Measurements from ENCODE around the gene CCDC197.

CCDC197 gene

DNA sequence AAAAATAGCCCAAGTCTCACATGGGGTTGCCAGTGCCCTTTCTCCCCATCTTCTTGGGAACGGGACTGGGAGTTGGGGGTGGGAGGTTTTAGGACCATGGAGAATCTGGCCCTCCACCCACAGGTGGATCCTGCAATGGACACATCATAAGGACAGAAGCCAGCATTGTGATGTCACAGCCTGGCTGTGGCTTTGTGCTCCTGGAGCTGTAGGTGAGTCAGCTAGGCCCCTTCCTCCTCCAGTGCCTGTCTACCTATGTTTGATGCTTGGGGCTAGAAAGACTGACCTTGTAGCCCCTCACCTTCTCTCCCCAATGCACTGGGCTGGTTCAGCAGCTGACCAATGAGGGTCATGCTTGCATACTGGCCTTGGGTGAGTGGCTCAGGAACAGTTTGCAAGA, at the start of gene CCDC197:
Gene CCDC197, plus strand, starts transcription at position 220 of the 400 bp plus-strand sequence. CDS start 831 bp downstream, outside the sequence.
- no peak for DNase-seq (ENCODE audit: low read depth)

DNA sequence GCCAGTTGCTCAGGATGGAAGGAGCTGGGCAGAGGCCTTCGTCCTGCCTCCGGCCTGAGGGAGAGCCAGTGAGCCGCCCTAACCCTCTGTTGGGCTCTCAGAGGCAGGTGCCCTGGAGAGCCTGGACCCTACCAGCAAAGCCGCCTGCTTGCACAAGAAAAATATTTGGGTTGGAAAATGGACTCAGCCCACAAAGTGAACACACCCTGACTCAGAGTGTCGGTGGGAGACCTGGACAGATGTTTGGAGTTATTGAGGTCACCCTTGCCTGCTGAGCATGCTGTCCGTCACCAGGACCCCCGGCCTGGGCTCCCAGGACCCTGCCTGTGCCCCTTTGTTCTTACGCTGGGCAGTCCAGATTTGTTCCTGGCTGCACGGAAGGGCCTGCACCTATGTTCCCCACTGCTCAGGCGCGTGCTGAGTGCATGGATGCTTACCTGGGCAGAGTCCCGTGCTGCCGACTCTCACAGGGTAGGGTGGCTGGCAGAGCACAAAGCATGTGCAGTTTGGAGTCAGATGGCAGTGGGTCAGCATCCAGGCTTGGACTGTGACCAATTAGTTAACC, 47.5 kb upstream of the CCDC197 start:
- DNase-seq (ENCODE audit: low read depth) = no peak

DNA sequence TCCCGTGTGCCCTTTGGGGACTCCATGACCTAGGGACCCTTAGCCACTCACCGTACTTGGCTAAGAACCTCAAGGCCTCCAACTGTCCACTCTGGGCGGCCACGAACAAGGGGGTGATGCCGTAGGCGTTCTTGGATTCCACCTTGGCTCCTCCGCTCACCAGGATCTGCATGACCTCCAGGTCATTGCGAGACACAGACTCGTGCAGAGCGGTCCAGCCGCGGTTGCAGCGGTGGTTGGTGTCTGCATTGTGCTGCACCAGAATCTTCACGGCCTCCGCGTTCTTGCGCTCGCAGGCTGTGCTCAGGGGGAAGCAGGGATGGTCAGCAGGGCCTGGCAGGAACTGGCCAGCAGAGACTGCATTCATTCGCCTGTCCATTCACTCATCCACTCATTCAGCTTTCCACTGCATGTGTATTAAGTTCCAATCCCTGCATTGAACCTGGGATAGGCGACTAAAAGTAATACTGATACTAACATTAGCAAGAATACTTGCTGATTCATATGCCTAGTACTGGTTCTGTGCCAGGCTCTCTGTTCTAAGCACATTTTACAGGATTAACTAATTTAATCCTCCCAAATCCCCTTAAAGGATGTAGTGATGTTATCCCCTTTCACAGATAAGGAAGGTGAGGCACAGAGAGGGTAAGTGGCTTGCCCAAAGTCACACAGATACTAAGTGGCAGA, 46.0 kb upstream of the CCDC197 start:
- no peak for DNase-seq (ENCODE audit: low read depth)

DNA sequence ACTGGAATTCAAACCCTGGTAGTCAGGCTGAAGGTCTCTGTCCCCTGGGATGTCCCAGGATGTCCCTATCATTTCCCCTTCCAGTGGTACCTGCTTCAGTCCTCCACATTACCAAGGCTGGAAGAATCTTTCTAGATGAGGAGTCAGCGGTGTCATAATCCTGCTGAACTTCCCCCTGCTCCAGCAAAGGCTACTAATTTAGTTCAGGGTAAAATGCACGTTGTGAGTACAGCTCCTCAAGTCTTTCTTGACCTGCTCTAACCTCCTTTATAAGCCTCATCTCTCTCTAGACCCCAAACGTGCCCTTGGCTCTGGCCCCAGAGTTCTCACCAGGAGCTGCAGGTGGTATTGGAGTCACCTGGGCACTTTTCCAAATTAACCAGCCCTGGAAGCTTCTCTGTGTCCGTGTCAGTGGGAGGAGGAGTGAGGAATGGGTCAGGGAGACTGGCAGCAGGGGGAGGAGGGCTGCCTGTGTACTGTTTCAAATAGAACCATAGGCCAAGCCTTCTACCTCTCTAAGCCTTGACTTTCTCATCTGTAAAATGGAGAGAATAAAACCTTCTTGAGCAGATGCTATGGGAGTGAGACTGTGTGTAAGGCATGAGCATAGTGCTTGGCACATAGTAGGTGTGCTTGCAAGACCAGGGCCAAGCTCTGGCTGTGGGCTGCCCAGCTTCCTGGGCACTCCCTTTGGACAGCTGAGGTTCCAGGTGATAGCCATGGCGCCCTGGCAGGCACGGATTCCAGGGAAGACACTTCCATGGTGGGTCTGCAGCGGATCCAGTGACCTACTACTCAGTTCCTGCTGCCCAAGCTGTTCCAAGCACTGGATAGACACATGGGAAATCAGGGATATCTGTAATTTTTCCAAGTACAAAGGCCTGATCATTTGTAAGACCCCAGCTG, 45.2 kb upstream of the CCDC197 start:
- DNase-seq (ENCODE audit: low read depth) = no peak

DNA sequence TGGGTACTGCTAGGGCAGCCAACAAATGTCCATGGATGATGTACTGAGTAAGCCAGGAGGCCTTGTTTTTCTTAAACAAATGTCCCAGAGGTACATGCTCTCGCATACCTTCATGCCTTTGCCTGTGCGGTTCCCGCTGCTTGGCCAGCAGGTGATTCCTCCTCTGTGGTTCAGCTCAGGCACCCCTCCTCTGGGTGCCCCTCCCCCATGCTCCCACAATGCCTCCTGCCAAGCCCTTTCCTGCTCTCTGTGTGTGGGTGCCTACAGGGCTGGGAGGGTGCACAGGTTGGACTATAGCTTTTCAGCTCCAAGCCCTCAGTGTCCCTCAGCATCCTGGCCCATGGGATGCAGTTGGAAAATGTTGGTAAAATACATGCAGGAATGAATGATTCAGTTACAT, 44.3 kb upstream of the CCDC197 start:
- no peak for DNase-seq (ENCODE audit: low read depth)

DNA sequence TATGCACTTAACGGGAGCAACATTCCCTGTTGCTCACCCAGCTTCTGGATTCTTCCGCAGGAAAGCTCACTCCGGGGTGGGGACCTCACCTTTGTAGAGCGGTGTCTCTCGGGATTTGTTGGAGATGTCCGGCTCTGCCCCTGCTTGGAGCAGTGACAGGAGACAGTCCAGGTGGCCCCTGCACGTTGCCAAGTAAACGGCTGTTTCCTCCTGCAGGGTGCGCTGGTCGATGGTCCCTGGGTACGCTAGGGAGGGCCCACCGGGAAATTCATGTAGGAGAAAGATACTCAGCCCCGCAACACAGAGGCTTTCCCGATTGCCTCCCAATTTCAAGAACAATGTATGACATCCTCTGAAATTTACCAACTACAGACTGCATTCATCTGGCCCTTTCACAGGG, 43.8 kb upstream of the CCDC197 start:
- DNase-seq (ENCODE audit: low read depth) = no peak

DNA sequence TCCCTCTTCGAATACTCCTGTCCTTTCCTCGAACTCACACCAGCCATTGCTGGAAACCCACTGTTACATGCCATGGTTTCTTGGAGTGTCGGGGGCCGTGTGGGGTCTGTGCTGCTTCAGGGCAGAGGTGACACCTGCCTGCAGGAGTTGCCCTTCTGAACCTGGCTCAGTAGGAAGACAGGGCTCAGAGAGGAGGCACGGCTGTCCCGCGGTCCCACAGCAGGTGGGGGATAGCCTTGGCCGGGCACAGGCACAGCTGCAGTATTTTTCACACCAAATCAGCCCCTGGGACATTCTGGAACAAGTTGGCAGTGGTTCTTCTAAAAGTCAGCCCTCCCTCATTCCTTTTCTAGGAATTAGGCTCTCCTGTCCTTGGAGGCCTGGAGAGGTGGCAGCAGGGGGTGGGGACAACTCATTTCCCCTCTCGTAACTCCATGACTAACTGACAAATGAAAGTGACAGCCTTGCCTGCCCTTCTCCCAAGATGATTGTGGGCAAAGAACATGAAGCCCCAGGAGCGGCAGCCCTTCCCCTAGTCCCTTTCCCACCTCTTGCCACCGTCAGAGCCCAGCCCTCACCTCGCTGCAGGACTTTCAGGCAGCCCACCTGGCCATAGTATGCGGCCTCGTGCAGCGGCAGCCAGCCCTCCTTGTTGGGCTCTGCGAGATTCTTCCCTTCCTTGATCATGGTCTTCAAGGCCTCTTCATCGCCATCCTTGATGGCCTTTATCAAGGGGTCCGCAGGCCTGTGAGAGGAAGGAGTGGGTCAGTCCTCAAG, 43.2 kb upstream of the CCDC197 start:
- DNase-seq (ENCODE audit: low read depth) = no peak

DNA sequence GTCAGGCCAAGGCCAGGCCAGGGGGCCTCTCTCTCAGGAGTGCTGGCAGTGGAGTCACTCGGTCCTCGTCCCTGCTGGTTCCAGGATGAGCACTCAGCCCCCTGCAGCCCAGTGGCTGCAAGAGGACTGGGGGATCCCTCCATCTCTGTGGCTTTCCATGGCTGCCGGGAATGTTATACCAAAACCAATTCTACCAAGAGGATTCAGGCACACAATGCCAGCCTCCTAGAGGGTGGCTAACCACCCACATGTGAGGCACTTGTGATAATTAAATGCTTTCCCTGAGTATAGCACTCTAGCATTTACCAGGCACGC, 42.6 kb upstream of the CCDC197 start:
- no peak for DNase-seq (ENCODE audit: low read depth)

DNA sequence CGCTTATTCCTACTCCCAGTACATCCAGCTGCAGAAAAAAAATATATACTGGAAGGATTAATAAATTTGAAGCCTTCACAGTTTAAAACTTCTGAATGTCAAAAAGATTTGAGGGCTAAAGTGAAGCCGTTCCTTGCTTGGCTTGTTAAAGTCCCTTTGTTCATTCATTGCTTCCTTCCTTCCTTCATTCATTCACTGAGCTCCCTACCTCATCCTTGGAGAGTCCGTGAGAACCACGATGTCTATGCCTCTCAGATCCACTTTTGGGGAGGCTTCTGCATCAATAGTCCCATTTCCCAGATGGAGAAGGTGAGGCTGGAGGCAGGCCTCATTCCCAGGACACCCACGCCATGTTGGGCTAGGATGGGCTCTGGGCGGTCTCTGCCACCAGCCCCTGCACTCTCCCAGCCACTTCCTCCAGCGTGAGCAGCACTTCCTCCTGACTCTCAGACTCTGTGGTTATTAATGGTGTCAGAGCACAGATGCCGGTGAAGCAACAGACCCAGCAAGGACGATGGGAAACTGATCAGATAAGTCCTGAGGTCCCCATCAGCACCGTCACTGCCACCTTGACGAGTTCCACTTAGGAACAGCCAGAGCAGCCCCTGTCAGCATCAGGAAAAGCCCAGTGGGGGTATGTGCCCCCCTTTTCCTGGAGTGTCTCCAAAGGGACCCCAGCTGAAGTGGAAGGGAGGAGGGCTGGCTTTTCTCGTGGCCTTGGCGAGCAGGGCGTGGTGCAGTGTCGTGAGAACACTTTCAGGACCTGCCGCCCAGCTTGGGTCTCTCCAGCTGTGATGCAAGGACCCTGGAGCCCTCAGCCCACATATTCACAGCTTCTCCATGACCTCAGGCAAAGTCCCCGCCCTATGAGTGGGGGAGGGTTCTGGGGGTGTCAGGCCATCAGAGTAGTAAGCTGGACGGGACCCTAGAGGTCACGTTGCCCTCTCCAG, 41.9 kb upstream of the CCDC197 start:
- DNase-seq (ENCODE audit: low read depth) = peak; percentile 40

DNA sequence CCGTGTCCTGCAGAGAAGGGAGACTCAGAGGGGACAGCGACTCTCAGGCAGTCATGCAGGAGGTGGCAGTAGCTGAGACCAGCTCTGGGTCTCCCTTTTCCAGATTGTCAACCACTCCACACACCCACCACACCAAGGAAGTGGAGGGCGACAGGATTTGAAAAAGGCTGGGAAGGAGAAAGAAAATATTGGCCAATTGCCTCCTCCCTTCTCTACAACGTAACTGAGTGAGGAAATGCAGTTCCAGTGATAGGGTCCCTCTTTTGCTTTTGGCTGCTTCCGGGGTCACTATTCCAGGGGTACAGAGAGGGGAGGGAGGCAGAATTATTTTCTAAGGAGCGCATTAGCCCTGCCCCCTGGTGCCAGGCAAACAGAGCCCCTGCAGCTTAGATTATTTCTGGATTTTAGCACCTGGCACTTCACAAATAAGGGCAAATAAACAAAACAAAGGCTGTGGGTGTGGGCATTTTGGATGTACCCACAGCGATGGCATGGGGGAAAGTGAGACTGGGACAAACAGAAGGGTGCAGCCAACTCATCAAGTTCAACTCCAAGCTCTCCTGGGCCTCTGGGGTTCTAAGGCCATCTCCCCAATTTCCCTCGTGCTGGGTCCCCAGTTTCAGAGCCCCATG, 41.1 kb upstream of the CCDC197 start:
- no peak for DNase-seq (ENCODE audit: low read depth)

DNA sequence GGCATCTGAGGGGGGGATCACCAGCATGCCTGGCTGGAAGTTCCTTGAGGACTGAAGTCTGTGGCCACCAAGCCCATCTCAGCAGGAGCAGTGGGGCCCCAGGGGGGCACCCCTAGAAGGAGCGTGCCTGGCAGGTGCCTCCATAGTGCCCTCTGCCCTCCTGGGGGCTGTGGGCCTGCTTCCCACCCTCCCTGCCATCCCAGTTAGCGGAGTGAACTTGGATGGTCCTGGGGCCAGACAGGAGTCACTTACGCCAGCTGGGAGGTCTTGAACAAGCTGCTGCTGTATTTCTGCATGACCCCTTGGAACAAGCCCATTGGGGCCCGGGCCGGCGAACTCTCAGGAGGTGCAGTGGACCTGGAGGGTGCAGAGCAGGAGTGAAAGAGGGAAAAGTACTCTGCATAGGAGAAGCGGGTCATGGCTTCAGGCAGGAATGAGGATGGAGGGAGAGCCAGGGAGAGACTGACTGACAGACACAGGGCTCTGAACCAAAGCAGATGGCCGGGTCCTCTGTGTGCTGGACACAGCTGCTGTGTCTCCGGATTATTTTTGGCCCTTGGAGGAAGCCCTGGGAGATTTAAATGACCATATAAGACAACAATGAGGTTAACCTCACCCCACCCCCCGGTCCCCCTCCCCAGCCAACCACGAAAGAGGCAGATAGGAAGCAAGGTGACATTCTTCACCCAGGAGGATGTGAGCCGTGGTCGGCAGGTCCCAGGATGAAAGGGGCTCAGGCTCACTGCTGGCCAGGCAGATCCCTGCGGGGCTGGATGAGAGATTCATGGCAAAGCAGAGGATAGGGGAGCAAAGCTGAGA, 40.4 kb upstream of the CCDC197 start:
- no peak for DNase-seq (ENCODE audit: low read depth)

DNA sequence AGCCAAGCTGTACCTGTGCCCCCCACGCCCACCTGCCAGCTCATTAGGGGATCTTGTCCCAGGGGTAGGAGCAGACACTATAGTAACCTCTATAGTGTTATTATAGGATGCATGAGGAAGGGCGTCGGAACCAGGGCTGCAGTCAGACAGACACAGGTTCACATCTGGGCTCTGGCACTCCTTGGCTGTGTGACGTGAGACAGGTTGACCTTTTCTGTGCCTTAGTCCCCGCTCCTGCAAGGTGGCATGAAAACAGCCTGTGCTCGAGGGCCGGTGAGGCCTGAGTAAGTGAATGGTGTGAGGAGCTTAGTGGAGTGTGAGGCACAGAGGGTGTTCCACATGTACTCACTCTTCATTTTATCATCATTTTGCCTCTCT, 39.8 kb upstream of the CCDC197 start:
- DNase-seq (ENCODE audit: low read depth) = no peak

DNA sequence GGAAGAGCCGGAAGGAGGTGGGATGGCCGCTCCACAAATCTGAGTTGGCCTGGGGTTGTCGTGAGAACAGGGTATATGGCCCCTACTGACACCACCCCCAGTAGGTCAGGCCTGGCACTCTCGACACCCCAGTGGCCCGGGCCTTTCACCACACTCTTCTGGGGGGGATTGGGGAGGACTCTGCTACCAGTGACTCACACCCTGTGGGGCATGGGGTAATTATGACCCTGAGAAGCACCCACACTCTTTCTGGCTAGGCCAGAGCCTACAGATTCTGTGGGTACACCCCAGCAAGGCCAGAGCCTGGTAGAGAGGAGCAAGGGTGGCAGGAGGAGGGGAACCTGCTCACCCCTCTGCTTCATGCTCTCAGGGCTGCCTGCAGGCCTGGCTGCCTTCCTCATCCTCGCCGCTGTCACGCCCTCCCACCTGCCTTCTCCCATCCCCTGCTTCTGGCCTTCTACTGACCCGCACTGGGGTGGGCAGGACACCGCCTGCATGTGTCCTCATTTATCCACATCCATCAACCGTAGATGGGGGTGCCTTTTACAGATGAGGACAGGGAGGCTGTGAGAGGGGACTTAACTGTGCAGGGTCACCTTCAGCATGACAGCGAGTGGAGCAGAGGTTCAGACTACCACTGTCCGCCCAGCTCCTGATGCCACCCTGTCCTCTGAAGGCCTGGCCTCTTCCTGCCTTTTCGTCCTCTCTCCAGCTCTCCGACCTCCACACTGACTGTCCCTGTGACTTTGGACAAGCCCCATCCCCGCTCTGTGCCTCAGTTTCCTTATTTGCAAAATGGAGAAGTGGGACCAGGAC, 39.1 kb upstream of the CCDC197 start:
- DNase-seq (ENCODE audit: low read depth) = no peak

DNA sequence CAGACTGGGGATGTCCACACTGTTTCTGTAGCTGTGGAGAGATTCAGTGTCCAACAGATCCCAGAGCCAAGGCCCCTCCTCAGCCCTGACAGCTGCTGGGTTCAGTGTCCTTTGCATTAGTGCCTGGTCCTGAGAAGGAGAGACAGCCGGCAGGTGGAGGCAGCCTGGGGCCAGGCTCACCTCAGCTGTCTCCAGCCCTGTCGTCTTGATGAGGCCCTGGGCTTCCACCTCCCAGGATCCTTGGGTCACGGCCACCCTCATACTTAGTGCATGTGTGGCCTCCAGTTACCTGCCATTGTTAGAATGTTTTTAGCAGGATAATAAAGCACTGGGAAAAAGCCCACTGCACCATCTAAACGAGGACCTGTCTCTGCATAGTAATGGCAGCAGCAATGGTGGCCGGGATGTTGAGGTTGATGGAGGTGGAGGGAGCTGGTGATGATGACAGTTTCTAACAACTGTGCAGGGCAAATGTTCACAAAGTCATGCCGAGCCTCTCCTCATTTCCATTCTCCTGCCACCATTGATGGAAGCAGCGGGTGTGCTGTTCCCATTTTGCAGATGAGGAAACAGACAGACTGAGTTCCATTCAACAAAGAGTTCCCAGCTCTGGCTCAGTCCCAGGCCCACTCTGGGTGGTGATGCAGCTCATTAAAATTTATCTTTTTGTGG, 38.4 kb upstream of the CCDC197 start:
- DNase-seq (ENCODE audit: low read depth) = no peak

DNA sequence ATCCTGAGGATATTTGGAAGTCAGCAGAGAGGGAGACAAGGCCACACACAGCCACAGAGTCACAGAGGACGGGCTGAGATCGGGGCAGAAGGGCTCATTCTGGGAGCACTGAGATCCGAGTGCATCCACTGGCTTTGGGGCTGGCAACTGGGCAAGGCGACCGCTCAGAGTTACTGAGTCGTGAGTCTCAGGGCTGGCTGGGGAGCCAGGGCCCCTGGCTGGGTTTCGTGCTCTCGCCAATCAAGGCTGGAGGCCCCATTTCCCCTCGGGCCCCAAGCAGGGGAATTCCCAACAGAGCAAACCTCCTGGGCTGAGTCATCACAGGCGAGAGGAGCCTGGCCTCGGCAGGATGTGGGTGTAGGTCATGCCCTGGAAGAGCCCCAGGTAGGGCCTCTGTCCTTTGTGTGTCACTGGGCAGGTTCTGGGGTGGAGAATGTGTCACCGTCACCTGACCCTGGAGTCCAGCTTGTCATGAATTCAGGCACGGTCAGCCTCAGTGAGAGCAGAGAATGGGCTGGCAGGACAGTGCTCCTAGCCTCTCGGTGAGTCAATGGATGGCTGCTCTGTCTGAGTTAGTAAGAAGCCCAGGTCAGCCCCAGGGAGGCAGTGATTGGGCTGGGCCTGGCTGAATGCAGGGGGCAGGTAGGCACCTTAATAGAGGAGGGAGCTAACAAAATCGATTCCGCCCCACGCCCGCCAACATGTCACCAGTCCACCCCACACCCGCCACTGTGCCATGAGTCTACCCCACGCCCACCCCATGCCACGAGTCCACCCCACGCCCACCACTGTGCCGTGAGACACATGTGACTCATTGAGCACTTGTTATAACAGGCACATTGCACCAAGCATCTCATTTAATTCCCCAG, 37.6 kb upstream of the CCDC197 start:
- peak; percentile 93 for DNase-seq (ENCODE audit: low read depth)

DNA sequence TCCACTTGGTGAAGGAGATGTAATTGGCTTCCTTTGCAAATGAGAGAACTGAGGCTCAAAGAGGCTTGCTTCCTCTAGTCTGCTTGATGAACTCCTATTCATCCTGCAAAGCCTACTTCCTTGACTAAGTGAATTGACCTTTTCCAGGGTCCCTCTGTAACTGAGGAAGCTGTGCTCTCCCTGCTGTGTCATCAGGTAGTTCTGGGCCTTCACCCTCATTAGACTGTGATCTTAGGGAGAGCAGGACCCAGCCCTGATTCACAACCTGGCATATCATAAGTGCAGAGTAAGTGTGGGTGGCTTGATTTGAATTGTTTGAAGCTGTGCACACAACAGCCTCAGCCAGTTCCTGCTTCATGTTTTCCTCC, 37.0 kb upstream of the CCDC197 start:
- no peak for DNase-seq (ENCODE audit: low read depth)

DNA sequence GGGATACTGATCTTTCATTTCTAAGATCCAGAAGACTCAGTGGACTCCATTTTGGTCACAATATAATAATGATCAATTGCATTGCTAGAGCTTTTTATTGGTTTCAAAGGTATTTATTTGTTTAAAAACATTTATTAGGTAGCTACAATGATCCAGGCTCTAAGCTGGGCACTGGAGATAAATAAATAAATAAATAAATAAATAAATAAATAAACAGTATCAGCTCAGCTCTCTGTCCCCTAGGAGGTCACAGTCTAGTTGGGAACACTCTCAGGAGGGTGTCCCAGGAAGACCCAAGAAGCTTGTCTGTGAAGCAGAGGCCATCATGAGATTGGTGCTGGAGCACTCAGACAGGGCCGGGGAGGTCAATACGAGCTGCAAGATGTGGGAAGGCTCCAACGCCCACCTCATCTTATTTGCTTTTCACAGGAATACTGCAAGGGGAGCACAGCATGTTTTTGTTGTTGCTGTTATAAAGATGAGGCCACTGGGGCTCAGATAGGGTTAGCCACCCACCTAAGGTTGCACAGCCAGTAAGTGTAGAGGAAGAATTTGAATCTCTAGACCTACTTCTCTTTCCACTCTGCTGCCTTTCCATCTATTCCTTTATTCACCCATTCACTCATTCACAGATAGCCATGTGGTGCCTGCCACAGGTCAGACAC, 36.2 kb upstream of the CCDC197 start:
- no peak for DNase-seq (ENCODE audit: low read depth)
